Breast epithelium (tissue), 4 donors: Measurements from ENCODE around the gene GSTA1. TPM values are rescaled to one million over a fixed set of nuclear protein-coding genes. Genes with fewer than 3 reads are reported as not detected.
"Not testable (repeated sequence)": the region's sequence is repeated elsewhere in the genome, so short reads cannot be mapped to it uniquely, and the experiment has no call there.

Experiments
- DNase-seq, 2 donors: peaks; one replicate each; pipeline ENCODE4 v3.0.0-alpha.2; 2019; ENCODE audit warnings: low spot score in 2 of 2
- H3K27ac ChIP-seq, 2 donors: fragments of 200-600 bp; sonication (generic) in 1 of 2; one replicate each; pipeline ENCODE4 v1.5.1; 2016 to 2019; ENCODE audit warnings: mild to moderate bottlenecking in 1 of 2
- H3K27me3 ChIP-seq, 2 donors: fragments of 200-600 bp; sonication (generic) in 1 of 2; one replicate each; pipeline versions ENCODE4 v1.5.1 to v1.6.0; 2017 to 2019; ENCODE audit warnings: control low read depth in 1 of 2, mild to moderate bottlenecking in 1 of 2
- H3K36me3 ChIP-seq: fragments of 200-600 bp; one replicate; pipeline ENCODE4 v1.5.1; 2019
- H3K4me1 ChIP-seq, 2 donors: fragments of 200-600 bp; sonication (generic); one replicate each; pipeline ENCODE4 v1.5.1; 2016 to 2019; ENCODE audit warnings: control low read depth in 1 of 2
- H3K4me3 ChIP-seq, 3 donors: fragments of 200-600 bp; sonication (generic); 1 replicate in 2 of 3; 2 replicates in 1 of 3; pipeline ENCODE4 v1.5.1; 2016 to 2019; ENCODE audit warnings: mild to moderate bottlenecking in 3 of 3, moderate library complexity in 2 of 3
- H3K9me3 ChIP-seq, 2 donors: fragments of 200-600 bp; sonication (generic) in 1 of 2; one replicate each; pipeline ENCODE4 v1.5.1; 2016 to 2019; ENCODE audit warnings: control low read depth in 1 of 2
- CTCF ChIP-seq, 3 donors: fragments of 450-650 bp; IDR thresholded peaks; one replicate each; pipeline ENCODE4 v1.5.1; 2016 to 2017; ENCODE audit warnings: antibody characterized with exemption in 3 of 3, mild to moderate bottlenecking in 3 of 3, moderate library complexity in 3 of 3
- POLR2A ChIP-seq: fragments of 450-650 bp; IDR thresholded peaks from one replicate; pipeline ENCODE4 v1.6.1; 2016; ENCODE audit warnings: antibody characterized with exemption, mild to moderate bottlenecking, moderate library complexity
- POLR2AphosphoS5 ChIP-seq, 3 donors: sonication (generic); formaldehyde crosslinking; IDR thresholded peaks; one replicate each; pipeline ENCODE4 v1.6.1; 2017; ENCODE audit warnings: antibody characterized with exemption in 3 of 3
- intact Hi-C: fragments of 100-400 bp; cut with DNase I; formaldehyde crosslinking; loops from one replicate; pipeline ENCODE4 v1.15.1; 2023; ENCODE audit warnings: low total_unique reads
- total RNA-seq, 3 donors: library from RNA; depleted of rRNA; stranded (reverse); fragments of >200 nt; gene quantifications; one replicate each; pipeline ENCODE4 v1.1.0, GENCODE V29; 2016

The GSTA1 gene
- total RNA-seq, 3 donors from 2014 or later: 0.88 to 2.0 TPM; not detected in 1

- H3K36me3 ChIP-seq, DNase-seq, H3K4me1 ChIP-seq, intact Hi-C loops, H3K27me3 ChIP-seq, H3K9me3 ChIP-seq, H3K4me3 ChIP-seq, H3K27ac ChIP-seq: not testable (repeated sequence)
These were observed 40.2 kb downstream of the GSTA1 start, which contains the start of gene GSTA2 for GRCh38 chr6:52763322-52763916. Gene GSTA2 (minus strand): TSS chr6:52763475. CDS start chr6:52757947, 5,528 bp downstream.

GRCh38 chr6:52761673-52762491 is 41.7 kb downstream of the GSTA1 start:
- H3K27ac ChIP-seq, H3K27me3 ChIP-seq, H3K4me3 ChIP-seq, H3K36me3 ChIP-seq, H3K4me1 ChIP-seq, intact Hi-C loops, DNase-seq, H3K9me3 ChIP-seq: not testable (repeated sequence)

- no peak for DNase-seq
- Histone ChIP-seq H3K36me3 (no peaks in the 10 kb centered on the region), H3K4me1 (no peaks in the 10 kb centered on the region), H3K9me3 (no peaks in the 10 kb centered on the region), H3K27ac (no peak overlapping the region), H3K27me3 (no peaks in the 10 kb centered on the region), H3K4me3 (no peak overlapping the region)
- intact Hi-C loops: no loop called here
- no peak for TF ChIP-seq POLR2A
- TF ChIP-seq CTCF (IDR thresholded peaks at IDR 0.05): no peak
- no peak for TF ChIP-seq POLR2AphosphoS5 (IDR thresholded peaks at IDR 0.05)
These were observed 43.4 kb downstream of the GSTA1 start for GRCh38 chr6:52760105-52760765.

GRCh38 chr6:52759085-52759484 is 44.5 kb downstream of the GSTA1 start:
- DNase-seq: no peak
- intact Hi-C loops: no loop called here

GRCh38 chr6:52757651-52758338 is 45.8 kb downstream of the GSTA1 start:
- H3K9me3 ChIP-seq, H3K36me3 ChIP-seq, H3K27me3 ChIP-seq, intact Hi-C loops, H3K4me1 ChIP-seq, H3K4me3 ChIP-seq, H3K27ac ChIP-seq: not testable (repeated sequence)
- peak in 1 of 2 donors; percentile 24 for DNase-seq

More at GRCh38 chr6:52759085-52759484, 44.5 kb downstream of the GSTA1 start:
- no peaks in the 10 kb centered on the region for H3K36me3 ChIP-seq
- TF ChIP-seq POLR2AphosphoS5 (IDR thresholded peaks at IDR 0.05) (no peak), POLR2A (no peak), CTCF (IDR thresholded peaks at IDR 0.05) (no peak)
- no peaks in the 10 kb centered on the region for H3K9me3 ChIP-seq
- no peak overlapping the region for H3K4me3 ChIP-seq
- no peaks in the 10 kb centered on the region for H3K27me3 ChIP-seq
- no peaks in the 10 kb centered on the region for H3K4me1 ChIP-seq
- H3K27ac ChIP-seq: no peak overlapping the region

- H3K4me3 ChIP-seq: no peak overlapping the region
- no peaks in the 10 kb centered on the region for H3K36me3 ChIP-seq
- H3K4me1 ChIP-seq: no peaks in the 10 kb centered on the region
- DNase-seq: no peak
- no peaks in the 10 kb centered on the region for H3K27me3 ChIP-seq
- H3K9me3 ChIP-seq: peaks cover 0 to 5% of the 10 kb centered on the region in 2 donors
- H3K27ac ChIP-seq: no peak overlapping the region
- intact Hi-C loops: no loop called here
- no peak for TF ChIP-seq POLR2A
- TF ChIP-seq CTCF (IDR thresholded peaks at IDR 0.05): no peak
- TF ChIP-seq POLR2AphosphoS5 (IDR thresholded peaks at IDR 0.05): no peak
These were observed 49.2 kb downstream of the GSTA1 start for GRCh38 chr6:52754443-52754842.

- DNase-seq, H3K27me3 ChIP-seq, H3K36me3 ChIP-seq, H3K4me1 ChIP-seq, H3K4me3 ChIP-seq, H3K9me3 ChIP-seq, intact Hi-C loops, H3K27ac ChIP-seq: not testable (repeated sequence)
These were observed 50.5 kb downstream of the GSTA1 start for GRCh38 chr6:52753137-52753536.
